ENCODE results near the gene TPSAB1.

DNA sequence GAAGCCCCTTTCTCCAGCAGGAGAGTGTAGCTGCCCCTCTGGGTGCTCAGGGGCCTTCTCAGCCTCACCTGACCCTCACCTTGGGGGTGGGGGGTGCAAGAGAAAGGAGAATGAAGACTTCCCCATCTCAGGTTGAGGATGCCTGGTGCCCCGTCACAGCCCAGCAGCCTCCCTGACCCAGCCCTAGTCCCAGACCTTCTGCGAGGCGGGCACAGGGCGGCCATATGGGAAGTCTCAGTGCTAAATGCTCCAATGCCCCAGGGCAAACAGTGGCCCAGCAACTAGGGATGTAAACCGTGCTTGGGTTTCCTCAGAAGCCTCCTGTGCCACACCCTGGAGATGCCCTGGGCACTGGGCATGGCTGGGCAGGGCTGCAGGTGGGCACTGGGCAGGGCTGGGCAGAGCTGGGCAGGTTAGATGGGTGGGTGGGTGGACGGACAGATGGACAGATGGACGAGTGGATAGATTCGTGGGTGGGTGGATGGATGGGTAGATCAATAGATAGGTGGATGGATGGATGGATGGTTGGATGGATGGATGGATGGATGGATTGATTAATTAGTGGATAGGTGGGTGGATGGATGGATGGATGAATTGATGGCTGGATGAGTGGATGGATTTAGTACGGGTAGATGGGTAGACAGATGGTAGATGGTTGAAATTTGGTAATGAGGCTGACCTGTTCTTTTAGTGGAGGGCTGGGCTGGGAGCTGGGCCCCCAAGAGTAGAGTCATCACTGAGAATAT lies 32.1 kb downstream of the TPSAB1 start:
- TF ChIP-seq, protein P1, sequence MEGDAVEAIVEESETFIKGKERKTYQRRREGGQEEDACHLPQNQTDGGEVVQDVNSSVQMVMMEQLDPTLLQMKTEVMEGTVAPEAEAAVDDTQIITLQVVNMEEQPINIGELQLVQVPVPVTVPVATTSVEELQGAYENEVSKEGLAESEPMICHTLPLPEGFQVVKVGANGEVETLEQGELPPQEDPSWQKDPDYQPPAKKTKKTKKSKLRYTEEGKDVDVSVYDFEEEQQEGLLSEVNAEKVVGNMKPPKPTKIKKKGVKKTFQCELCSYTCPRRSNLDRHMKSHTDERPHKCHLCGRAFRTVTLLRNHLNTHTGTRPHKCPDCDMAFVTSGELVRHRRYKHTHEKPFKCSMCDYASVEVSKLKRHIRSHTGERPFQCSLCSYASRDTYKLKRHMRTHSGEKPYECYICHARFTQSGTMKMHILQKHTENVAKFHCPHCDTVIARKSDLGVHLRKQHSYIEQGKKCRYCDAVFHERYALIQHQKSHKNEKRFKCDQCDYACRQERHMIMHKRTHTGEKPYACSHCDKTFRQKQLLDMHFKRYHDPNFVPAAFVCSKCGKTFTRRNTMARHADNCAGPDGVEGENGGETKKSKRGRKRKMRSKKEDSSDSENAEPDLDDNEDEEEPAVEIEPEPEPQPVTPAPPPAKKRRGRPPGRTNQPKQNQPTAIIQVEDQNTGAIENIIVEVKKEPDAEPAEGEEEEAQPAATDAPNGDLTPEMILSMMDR (IDR thresholded peaks at IDR 0.05), result no peak
- no peak for TF ChIP-seq POLR2A (IDR thresholded peaks at IDR 0.05)

All from Peyer's patch (tissue), 4 donors.